Keratinocyte (primary cell): ENCODE results near the gene GFI1. TPM values are rescaled to one million over a fixed set of nuclear protein-coding genes. Genes with fewer than 3 reads are reported as not detected.

Experiments
- DNase-seq: peaks from one replicate; pipeline ENCODE4 v3.0.0-alpha.2; 2011; ENCODE audit warnings: low read depth, missing footprints, low spot score
- FAIRE-seq: peaks from 2 replicates; lab custom pipeline; 2011; peaks lifted over from hg19 to GRCh38; lab: Jason Lieb, UNC
- H2AFZ ChIP-seq: 2 replicates; pipeline ENCODE4 v1.6.0; 2012; ENCODE audit warnings: low read length, control low read depth, inconsistent platforms; ENCODE audit not compliant: control insufficient read depth
- H3K27ac ChIP-seq: 2 replicates; pipeline ENCODE4 v1.5.1; 2011; ENCODE audit warnings: low read length; ENCODE audit not compliant: control insufficient read depth, insufficient read depth
- H3K27me3 ChIP-seq: 3 replicates; pipeline ENCODE4 v1.6.0; 2011; ENCODE audit warnings: low read length; ENCODE audit not compliant: control insufficient read depth, insufficient read depth; ENCODE audit errors: extremely low read depth
- H3K36me3 ChIP-seq, 2 experiments: 2 replicates in 1 of 2; 3 replicates in 1 of 2; pipeline ENCODE4 v1.5.1; 2011; ENCODE audit warnings: low read length in 2 of 2, mild to moderate bottlenecking in 1 of 2; ENCODE audit not compliant: control insufficient read depth in 2 of 2, insufficient read depth in 2 of 2; ENCODE audit errors: extremely low read depth in 1 of 2
- H3K4me1 ChIP-seq: 3 replicates; pipeline ENCODE4 v1.5.1; 2011; ENCODE audit warnings: low read length; ENCODE audit not compliant: control insufficient read depth, insufficient read depth; ENCODE audit errors: extremely low read depth
- H3K4me2 ChIP-seq: 3 replicates; pipeline ENCODE4 v1.6.0; 2011; ENCODE audit warnings: low read depth, low read length; ENCODE audit not compliant: control insufficient read depth, insufficient read depth; ENCODE audit errors: extremely low read depth
- H3K4me3 ChIP-seq, 3 experiments: fragments of 200-600 bp in 1 of 3; sonication (generic) in 1 of 3; 2 replicates in 2 of 3; 3 replicates in 1 of 3; pipeline ENCODE4 v1.5.1; 2011 to 2016; ENCODE audit warnings: low read length in 3 of 3, mild to moderate bottlenecking in 3 of 3, control low read depth in 2 of 3, inconsistent platforms in 1 of 3, low read depth in 1 of 3, mixed read lengths in 1 of 3, mixed run types in 1 of 3, moderate library complexity in 1 of 3; ENCODE audit not compliant: control insufficient read depth in 2 of 3, insufficient read depth in 2 of 3; ENCODE audit errors: extremely low read depth in 1 of 3
- H3K79me2 ChIP-seq: 2 replicates; pipeline ENCODE4 v1.6.0; 2012; ENCODE audit warnings: low read length; ENCODE audit not compliant: control insufficient read depth, insufficient read depth
- H3K9ac ChIP-seq: 3 replicates; pipeline ENCODE4 v1.6.0; 2011; ENCODE audit warnings: low read length; ENCODE audit not compliant: control insufficient read depth, insufficient read depth; ENCODE audit errors: extremely low read depth
- H3K9me1 ChIP-seq: 3 replicates; pipeline ENCODE4 v1.6.0; 2011; ENCODE audit warnings: low read length; ENCODE audit not compliant: control insufficient read depth, insufficient read depth; ENCODE audit errors: extremely low read depth
- H3K9me3 ChIP-seq: 2 replicates; pipeline ENCODE4 v1.5.1; 2012; ENCODE audit warnings: low read depth, low read length; ENCODE audit not compliant: control insufficient read depth
- H4K20me1 ChIP-seq: 3 replicates; pipeline ENCODE4 v1.6.0; 2011; ENCODE audit warnings: low read length; ENCODE audit not compliant: control insufficient read depth, insufficient read depth; ENCODE audit errors: extremely low read depth
- EZH2 ChIP-seq: IDR thresholded peaks from one replicate; pipeline ENCODE4 v1.6.1; 2012; ENCODE audit warnings: inconsistent platforms, mild to moderate bottlenecking, low read length, moderate library complexity
- dilution Hi-C: fragments of 300-500 bp; cut with MboI; formaldehyde crosslinking; loops from one replicate; pipeline ENCODE4 v1.7.0; 2020; ENCODE audit warnings: low sequenced_read_pairs; ENCODE audit not compliant: extremely low pct_ligation_motif_present
- polyA plus RNA-seq, 5 experiments: library from polyadenylated mRNA; depleted of rRNA in 3 of 5; stranded (reverse) in 3 of 5; stranded (forward) in 1 of 5; unstranded in 1 of 5; fragments of >200 nt; gene quantifications; 1 replicate in 1 of 5; 2 replicates in 3 of 5; 3 replicates in 1 of 5; pipeline versions ENCODE4 v1.2.1 to v1.2.3, GENCODE V29; 2011 to 2012; ENCODE audit warnings: missing spikeins in 2 of 5, low read depth in 1 of 5, low replicate concordance in 1 of 5
- TF ChIP-seq, protein P1 (sequence below), 3 experiments: IDR thresholded peaks in 1 of 3; conservative IDR thresholded peaks in 1 of 3; optimal IDR thresholded peaks in 1 of 3; 2 replicates in 2 of 3; 3 replicates in 1 of 3; pipeline versions ENCODE3 to v1.5.1; 2011; ENCODE audit warnings: low read length in 3 of 3, mild to moderate bottlenecking in 3 of 3, moderate library complexity in 2 of 3, control low read depth in 1 of 3, inconsistent platforms in 1 of 3; ENCODE audit not compliant: insufficient read depth in 2 of 3; ENCODE audit errors: extremely low read depth in 1 of 3

The GFI1 gene
- polyA plus RNA-seq, 1 donor (not counting 4 experiments of a cell fraction or from before 2014, with no cell fraction given), result 0.17 TPM

GRCh38 chr1:92447976-92448375 lies 38.7 kb downstream of the GFI1 start:
- no peaks in the 10 kb centered on the region for H3K79me2 ChIP-seq
- H3K9me3 ChIP-seq, result no peaks in the 10 kb centered on the region
- TF ChIP-seq, protein P1, sequence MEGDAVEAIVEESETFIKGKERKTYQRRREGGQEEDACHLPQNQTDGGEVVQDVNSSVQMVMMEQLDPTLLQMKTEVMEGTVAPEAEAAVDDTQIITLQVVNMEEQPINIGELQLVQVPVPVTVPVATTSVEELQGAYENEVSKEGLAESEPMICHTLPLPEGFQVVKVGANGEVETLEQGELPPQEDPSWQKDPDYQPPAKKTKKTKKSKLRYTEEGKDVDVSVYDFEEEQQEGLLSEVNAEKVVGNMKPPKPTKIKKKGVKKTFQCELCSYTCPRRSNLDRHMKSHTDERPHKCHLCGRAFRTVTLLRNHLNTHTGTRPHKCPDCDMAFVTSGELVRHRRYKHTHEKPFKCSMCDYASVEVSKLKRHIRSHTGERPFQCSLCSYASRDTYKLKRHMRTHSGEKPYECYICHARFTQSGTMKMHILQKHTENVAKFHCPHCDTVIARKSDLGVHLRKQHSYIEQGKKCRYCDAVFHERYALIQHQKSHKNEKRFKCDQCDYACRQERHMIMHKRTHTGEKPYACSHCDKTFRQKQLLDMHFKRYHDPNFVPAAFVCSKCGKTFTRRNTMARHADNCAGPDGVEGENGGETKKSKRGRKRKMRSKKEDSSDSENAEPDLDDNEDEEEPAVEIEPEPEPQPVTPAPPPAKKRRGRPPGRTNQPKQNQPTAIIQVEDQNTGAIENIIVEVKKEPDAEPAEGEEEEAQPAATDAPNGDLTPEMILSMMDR (optimal IDR thresholded peaks at IDR 0.05 in 1 of 3, IDR thresholded peaks at IDR 0.05 in 1 of 3, conservative IDR thresholded peaks at IDR 0.05 in 1 of 3; ENCODE audit: extremely low read depth in 1 of 3, insufficient read depth in 2 of 3, low read length in 3 of 3), result no peak
- TF ChIP-seq EZH2, result no peak
- H3K9me1 ChIP-seq, result no peaks in the 10 kb centered on the region
- dilution Hi-C loops, result no loop called here
- no peaks in the 10 kb centered on the region for H4K20me1 ChIP-seq
- no peak overlapping the region for H3K27ac ChIP-seq
- H3K4me3 ChIP-seq, result no peak overlapping the region
- H3K4me2 ChIP-seq, result no peak overlapping the region
- no peaks in the 10 kb centered on the region for H3K27me3 ChIP-seq
- H3K36me3 ChIP-seq, result no peaks in the 10 kb centered on the region
- H3K4me1 ChIP-seq, result peaks cover 8% of the 10 kb centered on the region
- no peak overlapping the region for H2AFZ ChIP-seq
- FAIRE-seq (no peak), DNase-seq (no peak)
- no peak overlapping the region for H3K9ac ChIP-seq

DNA sequence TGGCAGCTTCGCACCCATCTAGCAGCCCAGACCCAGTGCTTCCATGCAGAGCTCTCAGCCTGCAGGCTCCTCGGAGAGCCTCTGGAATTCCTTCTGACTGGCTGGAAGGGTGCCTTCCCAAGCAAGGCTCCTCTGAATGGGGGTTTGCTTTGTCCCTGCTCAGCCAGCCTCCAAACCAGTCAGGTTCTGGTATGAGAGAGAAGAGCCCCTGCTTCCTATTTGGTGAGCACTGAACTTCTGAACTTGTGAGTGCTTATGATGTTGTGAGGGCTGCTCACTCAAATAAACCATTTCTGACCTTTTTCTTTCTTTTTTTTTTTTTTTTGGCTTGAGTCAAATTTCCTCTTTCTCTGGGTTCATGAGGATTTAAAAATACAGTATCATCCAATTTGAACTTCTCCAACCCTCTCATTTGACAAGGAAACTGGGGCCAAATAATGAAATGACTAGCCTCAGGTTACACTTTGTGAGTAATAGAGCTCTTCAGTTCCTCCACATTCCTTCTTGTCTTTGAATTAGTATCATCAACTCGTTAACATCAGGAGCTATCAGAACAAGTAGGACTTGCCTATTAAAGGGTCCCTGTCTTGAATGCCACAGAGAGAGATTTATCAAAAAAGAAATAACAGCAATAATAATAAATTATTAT lies 39.6 kb downstream of the GFI1 start:
- no peak overlapping the region for H3K9ac ChIP-seq
- H3K9me1 ChIP-seq, result no peaks in the 10 kb centered on the region
- H3K9me3 ChIP-seq, result no peaks in the 10 kb centered on the region
- H2AFZ ChIP-seq, result no peak overlapping the region
- dilution Hi-C loops, result no loop called here
- no peak overlapping the region for H3K27ac ChIP-seq
- H3K4me2 ChIP-seq, result no peak overlapping the region
- no peak overlapping the region for H3K4me3 ChIP-seq
- no peaks in the 10 kb centered on the region for H3K27me3 ChIP-seq
- no peaks in the 10 kb centered on the region for H3K36me3 ChIP-seq
- no peaks in the 10 kb centered on the region for H4K20me1 ChIP-seq
- DNase-seq (no peak), FAIRE-seq (no peak)
- H3K79me2 ChIP-seq, result no peaks in the 10 kb centered on the region
- TF ChIP-seq, protein P1 (optimal IDR thresholded peaks at IDR 0.05 in 1 of 3, IDR thresholded peaks at IDR 0.05 in 1 of 3, conservative IDR thresholded peaks at IDR 0.05 in 1 of 3; ENCODE audit: extremely low read depth in 1 of 3, insufficient read depth in 2 of 3, low read length in 3 of 3), result no peak
- no peak for TF ChIP-seq EZH2
- H3K4me1 ChIP-seq, result peaks cover 8% of the 10 kb centered on the region
